UCSD-AML1 (cell line): ENCODE data around the gene PLXNC1.

ENCODE experiments used
- DNase-seq: peaks from one replicate; lab custom pipeline; 2025; ENCODE audit not compliant: unreplicated experiment; lab: John Stamatoyannopoulos, UW

The PLXNC1 gene

GRCh38 chr12:94263011-94263811 is 114.8 kb downstream of the PLXNC1 start:
- peak; percentile 46 for DNase-seq

GRCh38 chr12:94263905-94264561 is 115.7 kb downstream of the PLXNC1 start:
- no peak for DNase-seq

- DNase-seq, result no peak
These were observed 116.5 kb downstream of the PLXNC1 start for GRCh38 chr12:94264736-94265485.

- DNase-seq, result no peak
These were observed 117.2 kb downstream of the PLXNC1 start for GRCh38 chr12:94265539-94265938.

GRCh38 chr12:94265966-94266745 is 117.8 kb downstream of the PLXNC1 start:
- peak; percentile 16 for DNase-seq

- no peak for DNase-seq
These were observed 118.6 kb downstream of the PLXNC1 start for GRCh38 chr12:94266796-94267536.

GRCh38 chr12:94267537-94267872 is 119.1 kb downstream of the PLXNC1 start:
- no peak for DNase-seq

- DNase-seq, result no peak
These were observed 119.6 kb downstream of the PLXNC1 start for GRCh38 chr12:94267921-94268471.

GRCh38 chr12:94269316-94269999 is 121.1 kb downstream of the PLXNC1 start:
- no peak for DNase-seq

- DNase-seq, result no peak
These were observed 123.0 kb downstream of the PLXNC1 start for GRCh38 chr12:94271351-94271750.

- DNase-seq, result no peak
These were observed 123.9 kb downstream of the PLXNC1 start for GRCh38 chr12:94272280-94272679.

- no peak for DNase-seq
These were observed 124.9 kb downstream of the PLXNC1 start for GRCh38 chr12:94273272-94273671.

- DNase-seq, result no peak
These were observed 128.3 kb downstream of the PLXNC1 start for GRCh38 chr12:94276725-94277124.

GRCh38 chr12:94277426-94278000 is 129.1 kb downstream of the PLXNC1 start:
- no peak for DNase-seq

GRCh38 chr12:94280063-94280462 is 131.7 kb downstream of the PLXNC1 start:
- DNase-seq, result no peak

GRCh38 chr12:94282675-94283074 is 134.3 kb downstream of the PLXNC1 start:
- no peak for DNase-seq

GRCh38 chr12:94284046-94284445 is 135.7 kb downstream of the PLXNC1 start:
- DNase-seq, result no peak

GRCh38 chr12:94284859-94285258 is 136.5 kb downstream of the PLXNC1 start:
- DNase-seq, result no peak

GRCh38 chr12:94285943-94286582 is 137.7 kb downstream of the PLXNC1 start:
- DNase-seq, result no peak
